Effector CD8-positive, alpha-beta T cell (primary cell): ENCODE measurements around the gene ZSCAN26.

Experiments used
- DNase-seq: peaks from one replicate; lab custom pipeline; 2025; lab: John Stamatoyannopoulos, UW

The ZSCAN26 gene

DNA sequence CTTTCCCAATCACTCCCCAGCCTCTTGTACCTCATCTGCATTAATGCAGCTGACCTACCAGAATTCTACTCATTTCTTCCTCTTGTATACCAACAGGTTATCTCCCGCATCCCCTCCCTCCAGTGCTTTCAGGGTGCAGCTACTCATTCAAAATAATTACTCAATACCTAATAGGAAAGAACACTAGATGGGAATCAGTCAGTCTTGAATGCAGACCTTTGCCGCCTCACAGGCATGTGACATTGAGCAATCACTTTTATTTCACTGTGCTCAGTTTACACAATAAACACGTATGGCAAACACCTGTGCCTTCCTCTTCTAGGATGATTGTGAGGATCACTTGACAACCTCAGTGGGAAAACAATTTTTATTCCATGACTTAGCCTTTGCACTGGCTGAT, 55.7 kb downstream of the ZSCAN26 start:
- no peak for DNase-seq

DNA sequence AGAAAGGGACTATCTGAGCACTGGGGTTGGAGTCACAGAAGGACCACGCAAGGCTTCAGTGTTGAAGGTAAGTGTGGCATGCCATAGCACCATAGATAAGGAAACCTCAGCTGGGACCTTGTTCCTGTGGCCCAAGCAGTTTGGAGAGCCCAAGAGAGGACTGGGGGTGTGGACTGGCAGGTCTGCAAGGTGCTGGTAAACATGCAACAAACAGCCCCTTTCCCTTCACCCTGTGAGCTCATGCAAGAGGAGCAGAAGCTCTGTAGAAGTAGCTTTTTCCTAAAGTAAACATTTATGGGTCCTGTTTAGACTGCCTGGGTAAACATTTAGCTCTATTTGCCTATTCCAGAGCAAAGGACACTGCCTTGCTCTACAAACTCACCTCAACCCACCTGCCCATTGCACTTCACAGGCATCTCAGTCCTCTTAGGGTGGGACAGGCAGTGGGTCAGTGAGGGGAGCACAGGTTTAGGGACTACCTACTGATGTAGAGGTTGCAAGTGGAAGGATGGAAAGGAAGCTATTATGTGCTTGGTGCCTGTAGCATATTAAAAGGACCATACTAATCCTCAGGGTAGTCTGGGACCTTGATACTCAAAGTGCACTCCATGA, 57.0 kb downstream of the ZSCAN26 start:
- DNase-seq: no peak

DNA sequence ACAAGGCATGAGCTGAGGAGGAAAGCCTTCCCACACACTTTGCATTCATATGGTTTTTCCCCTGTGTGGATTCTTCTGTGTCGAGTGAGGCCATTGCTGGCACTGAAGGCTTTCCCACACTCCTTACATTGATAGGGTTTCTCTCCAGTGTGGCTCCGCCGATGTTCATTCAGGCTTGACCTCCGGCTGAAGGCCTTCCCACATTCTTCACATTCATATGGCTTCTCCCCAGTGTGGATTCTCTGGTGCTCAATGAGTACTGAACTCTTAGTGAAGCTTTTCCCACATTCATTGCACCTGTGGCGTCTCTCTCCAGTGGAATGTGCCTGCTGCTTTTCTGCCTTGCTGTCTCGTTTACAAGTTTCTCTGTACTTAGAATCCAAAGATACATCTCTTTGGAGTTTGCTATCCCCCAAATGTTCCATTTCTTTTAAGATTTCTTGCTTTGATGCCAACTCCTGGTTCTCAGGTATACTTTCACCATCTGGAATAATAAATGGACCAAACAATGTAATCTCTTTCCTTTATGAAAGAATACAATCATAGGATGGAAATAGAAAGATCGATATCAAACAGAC, 59.5 kb downstream of the ZSCAN26 start:
- DNase-seq: no peak
